Measurements from ENCODE around the gene DAND5. TPM values are rescaled to one million over a fixed set of nuclear protein-coding genes. Genes with fewer than 3 reads are reported as not detected.

The DAND5 gene
- total and polyA plus RNA-seq, 2 donors (not counting 1 experiment from before 2014, with no cell fraction given) = not detected

DNA sequence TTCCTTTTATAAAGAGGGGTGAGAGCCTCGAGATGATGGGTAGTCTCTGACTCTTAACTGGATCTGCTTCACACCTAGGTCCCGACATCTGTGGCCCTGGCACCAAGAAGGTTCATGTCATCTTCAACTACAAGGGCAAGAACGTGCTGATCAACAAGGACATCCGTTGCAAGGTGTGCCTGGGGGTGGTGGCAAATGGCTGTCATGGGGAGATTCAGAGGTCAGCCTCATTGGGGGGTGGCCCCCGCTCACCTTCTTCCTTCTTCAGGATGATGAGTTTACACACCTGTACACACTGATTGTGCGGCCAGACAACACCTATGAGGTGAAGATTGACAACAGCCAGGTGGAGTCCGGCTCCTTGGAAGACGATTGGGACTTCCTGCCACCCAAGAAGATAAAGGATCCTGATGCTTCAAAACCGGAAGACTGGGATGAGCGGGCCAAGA is 29.4 kb upstream of the DAND5 start:
- H3K36me3 ChIP-seq (replicated peaks in 1 of 2; ENCODE audit: control extremely low read depth in 1 of 2, control insufficient read depth in 1 of 2, extremely low read depth in 1 of 2, insufficient read depth in 2 of 2, low read length in 1 of 2) = peaks cover 0 to 51% of the 10 kb centered on the region in 2 experiments
- Mint-ChIP-seq H3K4me1 (peaks cover 62% of the 10 kb centered on the region), H3K4me3 (peak overlapping the region; percentile 98), H3K27me3 (no peaks in the 10 kb centered on the region), H3K27ac (peak overlapping the region; percentile 96), H3K9me3 (ENCODE audit: insufficient read depth) (no peaks in the 10 kb centered on the region)
- intact Hi-C loops (cut with micrococcal nuclease) = loop anchor here (2.0 kb wide), 1 partner anchor 17 kb away; the partner anchor contains the start of gene GADD45GIP1
- WGBS (ENCODE audit: insufficient coverage) = 68% methylated on average over 8 of the region's 10 CpGs
- H3K4me2 ChIP-seq (replicated peaks; ENCODE audit: low read depth, low read length, poor library complexity, severe bottlenecking) = peak overlapping the region; percentile 89
- TF ChIP-seq, protein P1, sequence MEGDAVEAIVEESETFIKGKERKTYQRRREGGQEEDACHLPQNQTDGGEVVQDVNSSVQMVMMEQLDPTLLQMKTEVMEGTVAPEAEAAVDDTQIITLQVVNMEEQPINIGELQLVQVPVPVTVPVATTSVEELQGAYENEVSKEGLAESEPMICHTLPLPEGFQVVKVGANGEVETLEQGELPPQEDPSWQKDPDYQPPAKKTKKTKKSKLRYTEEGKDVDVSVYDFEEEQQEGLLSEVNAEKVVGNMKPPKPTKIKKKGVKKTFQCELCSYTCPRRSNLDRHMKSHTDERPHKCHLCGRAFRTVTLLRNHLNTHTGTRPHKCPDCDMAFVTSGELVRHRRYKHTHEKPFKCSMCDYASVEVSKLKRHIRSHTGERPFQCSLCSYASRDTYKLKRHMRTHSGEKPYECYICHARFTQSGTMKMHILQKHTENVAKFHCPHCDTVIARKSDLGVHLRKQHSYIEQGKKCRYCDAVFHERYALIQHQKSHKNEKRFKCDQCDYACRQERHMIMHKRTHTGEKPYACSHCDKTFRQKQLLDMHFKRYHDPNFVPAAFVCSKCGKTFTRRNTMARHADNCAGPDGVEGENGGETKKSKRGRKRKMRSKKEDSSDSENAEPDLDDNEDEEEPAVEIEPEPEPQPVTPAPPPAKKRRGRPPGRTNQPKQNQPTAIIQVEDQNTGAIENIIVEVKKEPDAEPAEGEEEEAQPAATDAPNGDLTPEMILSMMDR (IDR thresholded peaks at IDR 0.05) = no peak
- TF ChIP-seq EZH2 (IDR thresholded peaks at IDR 0.05; ENCODE audit: borderline replicate concordance, insufficient read depth, low read depth, low read length, poor library complexity, severe bottlenecking) = no peak
- DNase-seq = no peak
- peak overlapping the region; percentile 13 to 97 for H3K27ac ChIP-seq (ENCODE audit: low read length in 2 of 2)
- H3K4me1 ChIP-seq (ENCODE audit: control insufficient read depth in 2 of 2, insufficient read depth in 2 of 2, low read length in 2 of 2) = peaks cover 38 to 62% of the 10 kb centered on the region in 2 donors
- H3K79me2 ChIP-seq (ENCODE audit: control insufficient read depth, insufficient read depth, low read length) = peaks cover 51% of the 10 kb centered on the region
- H2AFZ ChIP-seq (ENCODE audit: insufficient read depth, low read depth, low read length, poor library complexity, severe bottlenecking) = no peak overlapping the region
- ATAC-seq (ENCODE audit: low read depth) = no peak
- H3K9me3 ChIP-seq (ENCODE audit: control extremely low read depth in 1 of 3, control insufficient read depth in 2 of 3, insufficient read depth in 1 of 3, low read length in 2 of 3) = peaks cover 0 to 3% (median 0%) of the 10 kb centered on the region in 3 donors
- CTCF ChIA-PET = interaction anchor here (1.2 kb wide), 1 partner anchor 25 kb away, joined by 9 read pairs; no protein-coding TSS in a partner anchor
- peaks cover 48% of the 10 kb centered on the region for H4K20me1 ChIP-seq (ENCODE audit: control insufficient read depth, insufficient read depth, low read length, poor library complexity, severe bottlenecking)
- no peaks in the 10 kb centered on the region for H3K27me3 ChIP-seq (replicated peaks in 1 of 4; ENCODE audit: control extremely low read depth in 1 of 4, control insufficient read depth in 3 of 4, insufficient read depth in 4 of 4, low read length in 3 of 4)
- POLR2A ChIA-PET = no interaction called here
- H3K9ac ChIP-seq (ENCODE audit: low read length) = peak overlapping the region; percentile 99
- H3K4me3 ChIP-seq (ENCODE audit: control extremely low read depth in 1 of 5, extremely low read depth in 1 of 5, insufficient read depth in 1 of 5, low read depth in 2 of 5, low read length in 4 of 5) = peak overlapping the region in 3 of 5 experiments; percentile 77 to 93 (median 89)

DNA sequence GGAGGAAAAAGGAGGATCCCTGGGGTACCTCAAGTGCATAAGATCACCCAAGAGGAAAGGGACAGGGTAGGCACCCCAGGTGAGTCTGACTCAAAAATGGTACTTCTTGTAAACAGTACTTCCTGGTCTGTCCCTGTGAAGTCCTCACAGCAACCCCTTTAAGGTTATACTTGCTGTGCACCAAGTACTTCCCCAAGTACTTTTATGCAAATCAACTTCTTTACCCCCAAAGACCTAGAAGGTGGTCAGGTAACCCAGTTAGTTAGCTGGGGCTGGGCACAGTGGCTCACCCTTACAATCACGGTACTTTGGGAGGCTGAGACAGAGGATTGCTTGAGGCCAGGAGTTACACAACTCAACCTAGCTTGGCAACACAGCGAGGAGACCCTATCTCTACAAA is 28.5 kb upstream of the DAND5 start:
- Mint-ChIP-seq H3K27ac (peak overlapping the region; percentile 85), H3K9me3 (ENCODE audit: insufficient read depth) (no peaks in the 10 kb centered on the region), H3K4me1 (peaks cover 70% of the 10 kb centered on the region), H3K4me3 (peak overlapping the region; percentile 77), H3K27me3 (no peaks in the 10 kb centered on the region)
- H3K79me2 ChIP-seq (ENCODE audit: control insufficient read depth, insufficient read depth, low read length) = peaks cover 52% of the 10 kb centered on the region
- H3K9ac ChIP-seq (ENCODE audit: low read length) = no peak overlapping the region
- H3K27ac ChIP-seq (ENCODE audit: low read length in 2 of 2) = peak overlapping the region; percentile 13 to 97
- peak overlapping the region; percentile 89 for H3K4me2 ChIP-seq (replicated peaks; ENCODE audit: low read depth, low read length, poor library complexity, severe bottlenecking)
- no peaks in the 10 kb centered on the region for H3K27me3 ChIP-seq (replicated peaks in 1 of 4; ENCODE audit: control extremely low read depth in 1 of 4, control insufficient read depth in 3 of 4, insufficient read depth in 4 of 4, low read length in 3 of 4)
- no peak overlapping the region for H2AFZ ChIP-seq (ENCODE audit: insufficient read depth, low read depth, low read length, poor library complexity, severe bottlenecking)
- peaks cover 41 to 67% of the 10 kb centered on the region in 2 donors for H3K4me1 ChIP-seq (ENCODE audit: control insufficient read depth in 2 of 2, insufficient read depth in 2 of 2, low read length in 2 of 2)
- TF ChIP-seq, protein P1 (IDR thresholded peaks at IDR 0.05) = no peak
- no peak for TF ChIP-seq EZH2 (IDR thresholded peaks at IDR 0.05; ENCODE audit: borderline replicate concordance, insufficient read depth, low read depth, low read length, poor library complexity, severe bottlenecking)
- peaks cover 0 to 51% of the 10 kb centered on the region in 2 experiments for H3K36me3 ChIP-seq (replicated peaks in 1 of 2; ENCODE audit: control extremely low read depth in 1 of 2, control insufficient read depth in 1 of 2, extremely low read depth in 1 of 2, insufficient read depth in 2 of 2, low read length in 1 of 2)
- no peak for ATAC-seq (ENCODE audit: low read depth)
- intact Hi-C loops (cut with micrococcal nuclease) = no loop called here
- peaks cover 48% of the 10 kb centered on the region for H4K20me1 ChIP-seq (ENCODE audit: control insufficient read depth, insufficient read depth, low read length, poor library complexity, severe bottlenecking)
- peak; percentile 47 for DNase-seq
- ChIA-PET POLR2A (no interaction called here), CTCF (no interaction called here)
- H3K9me3 ChIP-seq (ENCODE audit: control extremely low read depth in 1 of 3, control insufficient read depth in 2 of 3, insufficient read depth in 1 of 3, low read length in 2 of 3) = peaks cover 0 to 7% (median 0%) of the 10 kb centered on the region in 3 donors
- 89% methylated on average over 1 of the region's 2 CpGs for WGBS (ENCODE audit: insufficient coverage)
- H3K4me3 ChIP-seq (ENCODE audit: control extremely low read depth in 1 of 5, extremely low read depth in 1 of 5, insufficient read depth in 1 of 5, low read depth in 2 of 5, low read length in 4 of 5) = no peak overlapping the region

Measured in B cell (primary cell).